Stimulated activated CD4-positive, alpha-beta T cell treated with anti-CD3 and anti-CD28 coated beads, Interleukin-2, amount 100 ng/mL, for 24 hours (primary cell): ENCODE data around the gene CIT.
"Not testable (repeated sequence)": the region's sequence is repeated elsewhere in the genome, so short reads cannot be mapped to it uniquely, and the experiment has no call there.

Experiments used
- DNase-seq, 2 donors: peaks; one replicate each; pipeline ENCODE4 v3.0.0-alpha.2; 2020

CIT gene, protein sequence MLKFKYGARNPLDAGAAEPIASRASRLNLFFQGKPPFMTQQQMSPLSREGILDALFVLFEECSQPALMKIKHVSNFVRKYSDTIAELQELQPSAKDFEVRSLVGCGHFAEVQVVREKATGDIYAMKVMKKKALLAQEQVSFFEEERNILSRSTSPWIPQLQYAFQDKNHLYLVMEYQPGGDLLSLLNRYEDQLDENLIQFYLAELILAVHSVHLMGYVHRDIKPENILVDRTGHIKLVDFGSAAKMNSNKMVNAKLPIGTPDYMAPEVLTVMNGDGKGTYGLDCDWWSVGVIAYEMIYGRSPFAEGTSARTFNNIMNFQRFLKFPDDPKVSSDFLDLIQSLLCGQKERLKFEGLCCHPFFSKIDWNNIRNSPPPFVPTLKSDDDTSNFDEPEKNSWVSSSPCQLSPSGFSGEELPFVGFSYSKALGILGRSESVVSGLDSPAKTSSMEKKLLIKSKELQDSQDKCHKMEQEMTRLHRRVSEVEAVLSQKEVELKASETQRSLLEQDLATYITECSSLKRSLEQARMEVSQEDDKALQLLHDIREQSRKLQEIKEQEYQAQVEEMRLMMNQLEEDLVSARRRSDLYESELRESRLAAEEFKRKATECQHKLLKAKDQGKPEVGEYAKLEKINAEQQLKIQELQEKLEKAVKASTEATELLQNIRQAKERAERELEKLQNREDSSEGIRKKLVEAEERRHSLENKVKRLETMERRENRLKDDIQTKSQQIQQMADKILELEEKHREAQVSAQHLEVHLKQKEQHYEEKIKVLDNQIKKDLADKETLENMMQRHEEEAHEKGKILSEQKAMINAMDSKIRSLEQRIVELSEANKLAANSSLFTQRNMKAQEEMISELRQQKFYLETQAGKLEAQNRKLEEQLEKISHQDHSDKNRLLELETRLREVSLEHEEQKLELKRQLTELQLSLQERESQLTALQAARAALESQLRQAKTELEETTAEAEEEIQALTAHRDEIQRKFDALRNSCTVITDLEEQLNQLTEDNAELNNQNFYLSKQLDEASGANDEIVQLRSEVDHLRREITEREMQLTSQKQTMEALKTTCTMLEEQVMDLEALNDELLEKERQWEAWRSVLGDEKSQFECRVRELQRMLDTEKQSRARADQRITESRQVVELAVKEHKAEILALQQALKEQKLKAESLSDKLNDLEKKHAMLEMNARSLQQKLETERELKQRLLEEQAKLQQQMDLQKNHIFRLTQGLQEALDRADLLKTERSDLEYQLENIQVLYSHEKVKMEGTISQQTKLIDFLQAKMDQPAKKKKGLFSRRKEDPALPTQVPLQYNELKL (N-terminal part only)

DNA sequence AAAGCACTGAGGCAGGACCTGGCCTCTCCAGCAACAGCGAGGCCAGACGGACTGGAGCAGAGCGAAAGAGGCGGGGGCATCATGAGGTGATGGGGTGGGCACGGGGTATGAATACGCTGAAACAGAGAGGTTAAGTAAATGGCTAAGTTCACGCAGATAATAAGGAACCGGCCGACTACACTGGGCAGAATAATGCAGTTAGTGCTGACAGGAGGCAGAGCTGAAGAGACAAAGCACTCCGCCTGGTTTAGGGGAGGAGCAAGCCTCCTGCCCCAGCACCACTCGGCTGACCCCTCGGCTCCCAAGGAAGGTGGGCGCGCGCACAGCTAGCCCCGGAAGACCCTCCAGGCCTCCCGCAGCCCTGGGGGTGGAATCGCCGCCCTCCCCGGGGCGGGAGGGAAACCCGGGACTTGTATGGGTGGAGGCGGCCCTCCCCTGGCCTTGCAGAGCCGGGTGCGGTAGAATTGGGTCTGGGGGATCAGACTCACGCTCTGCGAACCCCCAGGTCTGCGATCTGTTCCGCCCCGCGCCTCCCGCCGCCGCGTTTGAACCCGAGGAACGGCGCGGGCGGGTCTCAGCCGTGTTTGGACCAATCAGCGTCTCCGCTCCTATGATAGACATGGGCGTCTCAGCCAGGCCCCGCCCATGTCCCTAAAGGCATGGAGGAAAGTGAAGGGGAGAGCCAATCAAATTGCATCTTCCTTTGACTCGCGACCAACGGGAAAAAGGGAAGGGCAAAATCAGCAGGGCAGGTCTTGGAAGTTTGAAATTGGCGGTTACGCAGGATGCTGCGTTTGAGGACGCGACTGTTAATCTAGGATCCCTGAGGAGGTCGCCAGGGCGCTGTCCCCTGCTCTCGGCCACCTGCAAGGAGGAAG lies at the start of gene CIT:
CIT (minus strand) TSS at position 560 of the 878 bp plus-strand sequence. CDS start 1,152 bp downstream, outside the sequence.
- DNase-seq = peak; percentile 88 to 92

DNA sequence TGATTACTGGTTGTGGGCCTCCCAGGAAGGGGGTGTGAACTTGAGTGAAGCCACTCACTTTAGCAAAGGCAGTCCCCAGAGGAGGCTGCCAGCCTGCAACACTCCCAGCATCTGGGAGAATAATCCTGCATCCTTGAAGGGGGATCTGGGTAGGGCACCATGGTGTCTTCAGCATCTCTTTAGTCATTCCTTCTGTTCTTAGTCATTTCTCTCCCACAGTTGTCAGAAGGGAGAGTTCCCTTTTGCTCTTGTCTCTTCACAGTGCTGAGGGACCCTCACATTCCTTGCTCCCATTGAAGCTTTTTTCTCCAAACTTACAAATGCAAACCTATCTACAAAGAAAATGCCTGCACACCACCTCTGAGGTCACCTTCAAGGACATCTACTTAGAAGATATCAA lies 48.1 kb upstream of the CIT start:
- DNase-seq = no peak

DNA sequence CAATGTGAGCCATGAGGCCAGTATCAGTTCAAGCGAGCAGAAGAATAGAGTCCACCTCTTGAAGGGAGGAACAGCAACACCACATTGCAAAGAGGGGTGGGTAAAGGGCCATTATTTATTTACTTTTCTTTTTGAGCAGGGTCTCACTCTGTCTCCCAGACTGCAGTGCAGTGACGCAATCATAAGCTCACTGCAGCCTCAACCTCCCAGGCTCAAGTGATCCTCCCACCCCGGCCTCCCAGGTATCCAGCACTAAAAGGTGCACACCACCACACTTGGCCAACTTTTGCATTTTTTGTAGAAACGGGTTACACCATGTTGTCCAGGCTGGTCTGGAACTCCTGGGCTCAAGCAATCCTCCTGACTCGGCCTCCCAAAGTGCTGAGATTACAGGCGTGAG lies 42.9 kb upstream of the CIT start:
- no peak for DNase-seq

DNA sequence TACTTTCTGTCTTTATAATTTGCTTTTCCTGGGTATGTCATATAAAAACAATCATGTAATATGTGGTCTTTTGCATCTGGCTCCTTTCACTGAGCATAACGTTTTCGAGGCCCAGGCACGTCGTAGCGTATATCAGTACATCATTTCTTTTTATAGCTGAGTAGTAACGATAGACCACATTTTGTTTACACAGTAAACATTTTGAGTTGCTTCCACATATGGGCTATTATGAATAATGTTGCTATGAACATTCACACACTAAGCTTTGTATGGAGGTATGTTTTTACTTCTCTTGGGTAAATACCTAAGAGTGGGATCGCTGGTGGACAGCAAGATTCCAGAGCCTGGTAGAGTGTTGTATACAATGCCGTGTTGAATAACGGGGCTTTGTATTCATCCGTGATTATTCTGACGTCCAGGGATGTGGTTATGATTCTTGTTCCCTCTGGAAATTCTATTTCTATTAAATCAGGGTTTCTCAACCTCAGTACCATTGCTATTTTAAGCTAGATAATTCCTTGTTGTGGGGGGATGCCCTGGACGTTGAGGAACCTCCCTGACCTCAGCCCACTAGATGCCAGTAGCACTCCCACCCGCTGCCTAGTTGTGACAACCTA lies 38.9 kb upstream of the CIT start:
- DNase-seq = no peak

DNA sequence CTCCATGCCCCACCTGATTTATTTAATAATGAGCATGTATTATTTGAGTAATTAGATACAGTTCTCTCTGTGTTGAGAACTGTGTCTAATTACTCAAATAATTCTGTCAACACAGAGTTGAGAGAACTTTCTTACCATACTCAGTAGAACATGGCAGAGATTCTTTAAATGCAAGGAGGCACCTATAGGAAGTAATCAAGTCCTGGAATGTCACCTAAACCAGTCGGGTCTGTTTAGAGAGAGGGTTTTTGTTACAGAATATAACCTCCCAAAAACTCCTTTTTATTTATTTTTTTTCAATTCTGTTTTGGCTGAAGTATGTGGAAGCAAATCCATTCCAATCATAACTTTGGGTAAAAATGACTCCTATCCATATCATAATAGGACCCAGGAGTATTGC lies 37.5 kb upstream of the CIT start:
- no peak for DNase-seq

DNA sequence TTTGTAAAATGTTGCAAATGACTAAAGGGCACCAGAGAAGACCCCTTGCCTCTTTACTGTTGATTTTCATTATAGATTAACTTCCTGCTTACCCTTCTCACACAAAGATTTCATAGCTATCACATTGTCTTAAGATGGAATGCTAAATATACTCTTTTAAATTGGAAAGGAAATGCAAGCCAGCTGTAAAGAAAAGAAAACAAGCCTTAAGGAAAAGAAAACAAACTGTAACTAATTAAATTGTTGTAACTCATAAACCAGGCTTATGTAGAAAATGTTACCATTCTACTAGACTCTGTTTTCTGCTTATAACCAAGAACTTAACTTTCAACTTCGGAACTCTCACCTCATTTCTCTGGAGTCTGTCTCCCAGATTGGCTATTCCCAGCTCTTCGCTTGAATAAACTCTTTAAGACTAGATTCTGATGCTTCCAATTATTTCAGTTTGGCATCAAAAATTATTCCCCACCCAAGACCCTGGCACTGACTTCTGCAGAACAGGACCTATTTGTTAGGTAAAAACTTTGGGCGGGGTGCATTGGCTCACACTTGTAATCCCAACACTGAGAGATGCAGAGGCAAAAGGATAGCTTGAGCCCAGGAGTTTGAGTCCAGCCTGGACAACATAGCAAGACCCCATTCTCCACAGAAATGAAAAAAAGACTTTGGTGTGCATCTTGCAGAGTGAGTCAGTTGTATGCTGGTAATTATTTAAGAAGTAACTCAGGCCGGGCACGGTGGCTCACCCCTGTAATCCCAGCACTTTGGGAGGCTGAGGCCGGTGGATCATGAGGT lies 36.6 kb upstream of the CIT start:
- DNase-seq = no peak

DNA sequence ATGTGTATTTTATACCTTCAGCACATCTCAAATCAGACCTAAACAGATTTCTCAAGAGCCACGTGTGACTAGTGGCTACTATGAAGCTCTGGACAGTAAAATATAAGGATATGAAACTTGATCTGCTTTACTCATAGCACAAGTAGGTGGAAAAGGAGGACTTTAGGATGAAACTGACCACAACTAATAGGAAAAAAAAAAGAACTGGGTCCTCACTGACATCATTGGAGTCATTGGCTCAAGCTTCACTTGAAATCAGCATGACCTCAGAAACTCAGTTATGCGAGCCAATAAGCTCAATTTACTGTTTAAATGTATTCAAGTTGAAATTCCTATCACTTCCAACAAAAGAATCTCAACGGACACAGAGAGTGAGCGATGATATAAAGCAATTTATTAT lies 34.1 kb upstream of the CIT start:
- DNase-seq = no peak

DNA sequence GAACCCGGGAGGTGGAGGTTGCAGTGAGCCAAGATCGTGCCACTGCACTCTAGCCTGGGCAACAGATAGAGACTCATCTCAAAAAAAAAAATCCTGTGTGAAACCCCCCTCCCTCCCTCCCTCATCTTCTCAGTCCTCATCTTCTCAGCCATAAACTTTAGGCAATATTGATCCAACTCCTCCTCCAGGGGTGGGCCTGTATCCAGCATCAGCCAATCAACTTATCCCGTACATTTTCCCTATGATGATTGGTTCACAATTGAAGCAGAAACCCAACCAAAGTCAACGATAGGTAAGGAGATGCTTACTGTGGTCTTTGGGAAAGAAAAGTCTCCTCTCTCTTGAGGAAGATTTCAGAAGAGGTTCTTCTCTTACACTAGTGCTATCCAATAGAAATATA lies 33.5 kb upstream of the CIT start:
- no peak for DNase-seq

DNA sequence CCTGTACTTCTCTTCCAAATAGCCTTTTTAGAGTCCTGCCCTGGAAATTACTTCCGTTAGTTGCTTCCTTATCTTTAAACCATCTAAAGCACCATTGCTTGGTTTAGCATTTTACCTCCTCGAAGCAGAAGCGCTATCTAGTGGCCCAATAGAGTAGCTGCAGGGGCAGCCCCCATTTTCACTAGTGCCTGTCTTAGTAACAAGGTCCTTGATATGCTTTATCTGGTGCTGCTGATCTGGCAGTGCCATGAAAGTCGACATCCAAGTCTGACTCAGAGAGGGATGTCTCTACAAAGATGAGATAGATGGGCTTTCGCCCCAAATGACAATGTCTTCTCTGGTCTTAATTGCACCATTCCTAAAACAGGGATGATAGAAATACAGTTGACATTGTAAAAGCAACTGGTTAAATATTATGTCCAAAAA lies 25.0 kb upstream of the CIT start:
- peak; percentile 76 to 79 for DNase-seq

DNA sequence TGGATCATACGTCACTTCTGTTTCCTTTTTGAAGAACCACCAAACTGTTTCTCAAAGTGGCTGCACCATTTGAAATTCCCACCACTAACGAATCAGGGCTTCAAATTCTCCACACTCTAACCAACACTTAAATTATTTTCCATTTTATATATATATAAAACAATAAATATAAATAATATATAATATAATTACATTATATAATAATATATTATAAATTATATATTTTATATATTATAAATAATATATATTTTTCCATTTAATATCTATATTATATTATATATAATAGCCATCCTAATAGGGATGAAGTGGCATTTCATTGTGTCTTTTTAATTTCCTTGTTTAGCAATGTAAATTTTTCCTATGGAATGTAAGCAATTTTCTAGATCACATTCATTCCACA lies 24.6 kb upstream of the CIT start:
- DNase-seq = no peak

DNA sequence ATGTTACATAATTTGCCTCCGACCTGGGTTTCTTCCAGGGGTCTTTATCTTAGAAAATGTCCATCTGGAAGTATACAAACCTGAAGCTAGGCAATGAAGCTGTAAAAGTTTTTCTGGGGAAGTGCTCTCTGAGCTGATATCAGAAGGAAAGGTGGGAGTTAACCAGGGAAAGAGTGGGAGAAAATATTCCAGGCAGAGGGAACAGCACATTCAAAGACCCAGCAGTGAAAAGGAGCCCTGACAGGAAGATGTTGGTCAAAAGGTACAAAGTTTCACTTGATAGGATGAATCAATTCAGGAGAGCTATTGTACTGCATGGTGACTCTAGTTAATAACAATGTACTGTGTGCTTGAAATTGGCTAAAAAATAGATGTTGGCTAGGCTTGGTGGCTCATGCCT lies 17.8 kb upstream of the CIT start:
- DNase-seq = no peak

DNA sequence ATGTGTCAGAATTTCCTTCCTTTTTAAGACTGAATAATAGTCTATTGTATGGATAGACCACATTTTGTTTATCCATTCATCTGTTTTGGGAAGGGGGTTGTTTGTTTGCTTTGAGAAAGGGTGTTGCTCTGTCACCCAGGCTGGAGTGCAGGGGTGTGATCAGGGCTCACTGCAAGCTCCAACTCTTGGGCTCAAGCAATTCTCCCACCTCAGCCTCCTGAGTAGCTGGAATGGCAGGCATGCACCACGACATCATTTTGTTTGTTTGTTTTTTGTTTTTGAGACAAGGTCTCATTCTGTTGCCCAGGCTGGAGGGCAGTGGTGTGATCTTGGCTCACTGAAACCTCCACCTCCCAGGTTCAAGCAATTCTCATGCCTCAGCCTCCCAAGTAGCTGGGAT lies 15.5 kb upstream of the CIT start:
- not testable (repeated sequence) for DNase-seq

DNA sequence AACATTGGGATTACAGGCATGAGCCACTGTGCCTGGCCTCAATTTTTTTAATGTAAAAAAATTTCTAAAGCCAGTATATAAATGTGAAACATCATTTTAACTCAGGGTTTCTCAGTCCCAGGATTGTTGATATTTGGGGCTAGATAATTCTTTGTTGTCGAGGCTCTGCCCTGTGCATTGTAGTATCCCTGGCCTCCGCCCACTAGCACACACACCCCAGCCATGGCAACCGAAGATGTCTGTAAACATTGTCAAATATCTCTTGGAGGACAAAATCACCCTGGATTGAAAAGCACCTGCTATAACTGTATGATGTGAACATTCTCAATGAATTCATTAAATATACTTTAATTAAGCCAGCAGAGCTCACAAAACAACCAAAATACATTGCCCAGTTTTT lies 8.4 kb upstream of the CIT start:
- no peak for DNase-seq

DNA sequence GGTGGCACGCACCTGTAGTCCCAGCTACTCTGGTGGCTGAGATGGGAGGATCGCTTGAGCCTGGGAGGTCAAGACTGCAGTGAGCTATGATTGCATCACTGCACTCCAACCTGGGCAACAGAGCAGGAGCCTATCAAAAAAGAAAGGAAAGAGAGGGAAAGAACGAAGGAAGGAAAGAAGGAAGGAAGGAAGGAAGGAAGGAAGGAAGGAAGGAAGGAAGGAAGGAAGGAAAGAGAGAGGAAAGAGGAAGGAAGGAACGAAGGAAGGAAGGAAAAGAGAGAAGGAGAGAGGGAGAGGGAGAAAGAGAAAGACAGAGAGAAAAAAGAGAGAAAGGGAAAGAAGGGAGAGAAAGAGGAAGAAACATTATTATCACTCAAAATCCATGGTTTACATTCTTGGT lies 6.7 kb upstream of the CIT start:
- DNase-seq = not testable (repeated sequence)

DNA sequence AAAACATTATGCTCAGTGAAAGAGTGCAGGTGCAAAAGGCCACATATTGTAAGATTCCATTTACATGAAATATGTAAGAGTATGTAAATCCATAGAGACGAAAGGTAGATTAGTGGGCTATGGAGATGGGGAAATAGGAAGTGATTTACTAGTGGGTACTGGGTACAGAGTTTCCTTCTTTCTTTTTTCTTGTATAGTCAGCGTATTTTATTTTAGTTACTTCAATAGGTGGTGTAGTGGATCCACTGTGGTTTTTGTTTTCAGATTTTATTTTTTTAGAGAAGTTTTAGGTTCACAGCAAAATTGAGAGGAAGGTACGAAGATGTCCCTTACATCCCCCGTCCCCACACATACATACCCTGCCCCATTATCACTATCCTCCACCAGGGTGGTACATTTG lies 6.1 kb upstream of the CIT start:
- DNase-seq = no peak

DNA sequence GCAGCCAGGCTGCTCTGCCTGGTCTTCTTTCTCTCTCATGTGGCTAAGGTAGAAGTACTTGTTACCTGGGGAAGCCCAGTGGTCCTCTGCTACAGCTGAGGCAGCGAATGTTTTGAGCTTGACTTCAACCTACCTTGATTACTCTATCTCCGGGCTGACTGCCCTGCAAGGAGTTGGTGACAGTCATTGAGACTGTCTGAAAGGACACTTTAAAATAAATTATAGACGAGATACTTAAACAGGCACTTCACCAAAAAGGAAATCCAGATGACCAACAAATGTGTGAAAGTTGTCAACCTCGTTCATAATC lies 474 bp upstream of the CIT start:
- DNase-seq = no peak

DNA sequence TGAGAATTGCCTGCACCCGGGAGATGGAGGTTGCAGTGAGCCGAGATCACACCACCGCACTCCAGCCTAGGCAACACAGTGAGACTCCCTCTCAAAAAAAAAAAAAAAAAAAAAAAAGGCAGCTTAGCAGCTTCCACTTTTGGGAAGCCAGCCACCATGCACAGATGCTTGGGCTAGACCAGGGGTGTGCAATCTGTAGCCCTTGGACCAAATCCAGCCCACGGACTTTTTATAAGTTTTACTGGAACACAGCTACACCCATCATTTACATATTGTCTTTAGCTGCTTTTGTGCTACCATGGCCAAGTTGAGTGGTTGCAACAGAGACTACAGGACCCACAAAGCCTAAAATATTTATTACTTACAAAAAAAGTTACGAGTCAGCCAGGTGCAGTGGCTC lies 6.7 kb downstream of the CIT start:
- no peak for DNase-seq

DNA sequence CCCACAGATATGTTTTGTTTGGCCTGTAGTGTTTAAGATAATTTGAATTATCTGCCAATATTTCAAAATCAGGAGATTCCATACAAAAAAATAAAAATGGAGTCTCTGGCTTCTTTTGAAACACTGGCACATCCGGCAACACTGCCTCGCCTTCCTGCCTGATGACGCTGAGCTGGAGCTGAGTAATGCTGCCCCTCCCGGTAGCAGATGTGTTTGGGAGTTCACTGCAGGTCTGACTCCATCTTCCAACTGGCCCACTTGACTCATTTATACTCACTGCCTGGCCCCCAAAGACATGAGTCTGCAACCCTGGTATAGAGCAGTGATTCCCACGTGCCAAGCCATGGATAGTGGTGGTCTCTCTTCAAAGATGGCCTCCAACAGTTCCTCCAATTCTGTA lies 7.4 kb downstream of the CIT start:
- no peak for DNase-seq

DNA sequence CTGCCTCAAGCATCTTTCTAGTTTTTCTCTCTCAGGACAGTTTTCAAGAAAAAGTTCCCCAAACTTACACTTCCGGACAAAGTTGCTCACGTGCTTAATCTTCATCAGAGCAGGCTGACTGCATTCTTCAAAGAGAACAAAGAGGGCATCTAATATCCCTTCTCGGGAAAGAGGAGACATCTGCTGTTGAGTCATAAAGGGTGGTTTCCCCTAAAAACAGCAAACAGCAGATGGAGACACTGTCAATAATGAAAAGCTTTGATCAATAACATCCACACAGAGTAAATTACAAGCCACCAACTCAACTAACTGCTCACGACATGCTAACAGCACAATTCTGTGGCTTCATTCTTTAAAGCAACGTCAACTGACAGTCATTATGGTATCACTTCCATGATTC lies 8.1 kb downstream of the CIT start:
- no peak for DNase-seq

DNA sequence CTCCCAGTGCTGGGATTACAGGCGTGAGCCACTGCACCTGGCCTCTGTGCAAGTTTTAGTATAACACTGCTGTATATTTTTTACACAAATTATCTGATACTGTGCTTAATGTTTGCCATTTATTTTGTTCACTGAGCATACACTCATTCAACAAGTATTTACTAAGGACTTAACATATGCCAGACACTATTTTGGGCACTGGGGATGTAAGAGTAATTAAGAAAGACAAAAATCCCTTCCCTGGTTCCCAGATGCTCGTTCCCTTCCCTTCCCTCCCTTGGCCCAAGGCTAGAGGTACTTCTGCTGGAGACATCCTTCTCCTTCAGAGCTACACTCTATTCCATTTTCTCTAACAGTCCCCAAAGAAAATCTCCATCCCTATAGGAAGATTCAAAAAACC lies 12.5 kb downstream of the CIT start:
- no peak for DNase-seq

DNA sequence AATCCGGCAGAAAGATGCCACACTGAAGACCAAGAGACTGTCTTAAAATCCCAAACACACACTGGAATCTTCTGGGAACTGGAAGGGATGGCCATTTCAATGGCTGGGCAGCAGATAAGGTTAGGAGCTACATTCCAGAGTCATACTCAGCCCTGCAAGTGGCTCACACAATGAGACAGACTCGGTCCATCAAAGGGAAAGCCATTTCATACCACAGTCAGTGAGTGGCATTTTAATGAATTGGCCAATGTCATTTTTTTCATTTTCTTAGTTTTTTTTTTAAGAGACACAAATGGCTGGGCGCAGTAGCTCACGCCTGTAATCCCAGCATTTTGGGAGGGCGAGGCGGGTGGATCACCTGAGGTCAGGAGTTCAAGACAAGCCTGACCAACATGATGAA lies 17.9 kb downstream of the CIT start:
- DNase-seq = no peak
